ENCODE results near the gene NUFIP1. TPM values are rescaled to one million over a fixed set of nuclear protein-coding genes. Genes with fewer than 3 reads are reported as not detected.

Gene NUFIP1
- total and polyA plus RNA-seq, 2 of the 8 experiments (the other 6 are each of a cell fraction or from before 2014, with no cell fraction given) = 4.6 to 16.6 TPM

GRCh38 chr13:44927968-44928367 lies 61.3 kb downstream of the NUFIP1 start:
- no peaks in the 10 kb centered on the region for H4K20me1 ChIP-seq (replicated peaks in 1 of 2; ENCODE audit: control insufficient read depth in 1 of 2, insufficient read depth in 2 of 2, low read length in 2 of 2)
- H3K14ac ChIP-seq (ENCODE audit: insufficient read length) = no peak overlapping the region
- ChIA-PET POLR2A (ENCODE audit: partially characterized antibody) (interaction anchor here (3.3 kb wide), 1 partner anchor 9 kb away, joined by 16 read pairs; no protein-coding TSS in a partner anchor), CTCF (ENCODE audit: partially characterized antibody) (interaction anchor here (1.2 kb wide), 1 partner anchor 43 kb away, joined by 4 read pairs; no protein-coding TSS in a partner anchor)
- no peak overlapping the region for H2BK5ac ChIP-seq (ENCODE audit: low read depth, low read length)
- peaks cover 0 to 6% (median 0%) of the 10 kb centered on the region in 4 experiments; a peak in 2 of 7 replicates for H3K4me1 ChIP-seq (replicated peaks in 1 of 4; ENCODE audit: control insufficient read depth in 3 of 4, insufficient read depth in 4 of 4, low read length in 3 of 4)
- H3K4ac ChIP-seq (replicated peaks; ENCODE audit: insufficient read length, low read depth, low read length) = no peak overlapping the region
- H2AK5ac ChIP-seq (ENCODE audit: low read depth, low read length) = no peak overlapping the region
- H3K36me3 ChIP-seq (ENCODE audit: control insufficient read depth in 2 of 4, insufficient read depth in 4 of 4, low read length in 3 of 4) = no peaks in the 10 kb centered on the region
- H4K91ac ChIP-seq (replicated peaks; ENCODE audit: insufficient read length, low read length) = no peak overlapping the region
- FAIRE-seq = no peak
- H3K23me2 ChIP-seq (ENCODE audit: low read depth, low read length) = no peaks in the 10 kb centered on the region
- no peak overlapping the region for H3K9ac ChIP-seq (replicated peaks in 1 of 4; ENCODE audit: extremely low read depth in 1 of 4, low read depth in 3 of 4, low read length in 3 of 4)
- no peak overlapping the region for H2AFZ ChIP-seq (ENCODE audit: low read length)
- H3K27me3 ChIP-seq (replicated peaks in 1 of 4; ENCODE audit: control insufficient read depth in 3 of 4, extremely low read depth in 1 of 4, insufficient read depth in 3 of 4, low read length in 3 of 4) = no peaks in the 10 kb centered on the region
- no peak overlapping the region for H3K23ac ChIP-seq (ENCODE audit: insufficient read length)
- no peak overlapping the region for H3K4me2 ChIP-seq (ENCODE audit: insufficient read depth in 1 of 2, low read depth in 2 of 2, low read length in 2 of 2)
- no peaks in the 10 kb centered on the region for H3K9me3 ChIP-seq (ENCODE audit: insufficient read depth in 2 of 2, low read depth in 1 of 2, low read length in 1 of 2)
- H2BK15ac ChIP-seq (ENCODE audit: low read length) = no peak overlapping the region
- no peak overlapping the region for H2BK12ac ChIP-seq (ENCODE audit: low read depth, low read length)
- H3K27ac ChIP-seq (ENCODE audit: low read depth, low read length) = no peak overlapping the region
- H3K79me2 ChIP-seq (ENCODE audit: control insufficient read depth in 1 of 2, insufficient read depth in 2 of 2, low read length in 2 of 2) = no peaks in the 10 kb centered on the region
- H3K4me3 ChIP-seq (ENCODE audit: extremely low read depth in 1 of 4, insufficient read depth in 2 of 4, low read depth in 3 of 4, low read length in 4 of 4) = no peak overlapping the region
- H3K79me1 ChIP-seq (ENCODE audit: low read depth, low read length) = no peaks in the 10 kb centered on the region
- H3K18ac ChIP-seq (ENCODE audit: extremely low read depth, low read length) = no peak overlapping the region
- no peak overlapping the region for H4K5ac ChIP-seq (ENCODE audit: insufficient read length, low read depth, low read length)
- H3K56ac ChIP-seq (replicated peaks; ENCODE audit: insufficient read length, low read depth, low read length) = no peak overlapping the region
- H4K8ac ChIP-seq (ENCODE audit: extremely low read depth, insufficient read depth, low read length) = no peak overlapping the region
- H2BK20ac ChIP-seq (ENCODE audit: low read length) = no peak overlapping the region
- no peak overlapping the region for H2BK120ac ChIP-seq (replicated peaks; ENCODE audit: low read depth, low read length)
- 88% methylated on average over 4 of the region's 4 CpGs; no CpG with 5 or more reads in 1 of the 2 experiments for WGBS, 2 experiments (ENCODE audit: extremely low coverage in 1 of 2, insufficient coverage in 1 of 2, insufficient read length in 1 of 2, insufficient replicate concordance in 2 of 2, low coverage in 1 of 2, low lambda C conversion rate in 2 of 2, missing lambda C conversion rate in 1 of 2)
- no peak for DNase-seq (ENCODE audit: low read depth in 1 of 2, low spot score in 2 of 2)
- no peak for TF ChIP-seq PHF8 (conservative IDR thresholded peaks at IDR 0.05; ENCODE audit: low read depth, low read length)
- no peak for TF ChIP-seq SIN3A (conservative IDR thresholded peaks at IDR 0.05 in 1 of 2, IDR thresholded peaks at IDR 0.05 in 1 of 2; ENCODE audit: low read depth in 1 of 2, low read length in 2 of 2)
- TF ChIP-seq, protein P1, sequence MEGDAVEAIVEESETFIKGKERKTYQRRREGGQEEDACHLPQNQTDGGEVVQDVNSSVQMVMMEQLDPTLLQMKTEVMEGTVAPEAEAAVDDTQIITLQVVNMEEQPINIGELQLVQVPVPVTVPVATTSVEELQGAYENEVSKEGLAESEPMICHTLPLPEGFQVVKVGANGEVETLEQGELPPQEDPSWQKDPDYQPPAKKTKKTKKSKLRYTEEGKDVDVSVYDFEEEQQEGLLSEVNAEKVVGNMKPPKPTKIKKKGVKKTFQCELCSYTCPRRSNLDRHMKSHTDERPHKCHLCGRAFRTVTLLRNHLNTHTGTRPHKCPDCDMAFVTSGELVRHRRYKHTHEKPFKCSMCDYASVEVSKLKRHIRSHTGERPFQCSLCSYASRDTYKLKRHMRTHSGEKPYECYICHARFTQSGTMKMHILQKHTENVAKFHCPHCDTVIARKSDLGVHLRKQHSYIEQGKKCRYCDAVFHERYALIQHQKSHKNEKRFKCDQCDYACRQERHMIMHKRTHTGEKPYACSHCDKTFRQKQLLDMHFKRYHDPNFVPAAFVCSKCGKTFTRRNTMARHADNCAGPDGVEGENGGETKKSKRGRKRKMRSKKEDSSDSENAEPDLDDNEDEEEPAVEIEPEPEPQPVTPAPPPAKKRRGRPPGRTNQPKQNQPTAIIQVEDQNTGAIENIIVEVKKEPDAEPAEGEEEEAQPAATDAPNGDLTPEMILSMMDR (IDR thresholded peaks at IDR 0.05; ENCODE audit: control extremely low read depth in 1 of 3, insufficient read depth in 1 of 3, low read depth in 1 of 3, low read length in 3 of 3) = no peak
- TF ChIP-seq USF2 (IDR thresholded peaks at IDR 0.05; ENCODE audit: low read length) = no peak
- no peak for TF ChIP-seq SIX5 (IDR thresholded peaks at IDR 0.05; ENCODE audit: low read depth, low read length)
- no peak for TF ChIP-seq JUN (IDR thresholded peaks at IDR 0.05; ENCODE audit: low read depth, low read length)
- no peak for TF ChIP-seq BRCA1 (IDR thresholded peaks at IDR 0.05; ENCODE audit: low read depth, low read length)
- no peak for TF ChIP-seq TEAD4 (IDR thresholded peaks at IDR 0.05; ENCODE audit: low read depth, low read length)
- TF ChIP-seq RAD21 (IDR thresholded peaks at IDR 0.05 in 1 of 2, conservative IDR thresholded peaks at IDR 0.05 in 1 of 2; ENCODE audit: low read depth in 2 of 2, low read length in 2 of 2) = no peak
